PFSK-1 (cell line): Measurements from ENCODE around the gene CHRM2.

Experiments
- FOXP2 ChIP-seq: optimal IDR thresholded peaks from 2 replicates; pipeline ENCODE3; 2011; ENCODE audit warnings: borderline replicate concordance, control low read depth, inconsistent platforms; ENCODE audit not compliant: insufficient read depth; ENCODE audit errors: extremely low read length, extremely low read depth
- POLR2AphosphoS5 ChIP-seq: IDR thresholded peaks from 2 replicates; pipeline ENCODE4 v1.6.1; 2012; ENCODE audit warnings: low read depth, mild to moderate bottlenecking, control low read depth, low read length, moderate library complexity
- REST ChIP-seq, 2 experiments: IDR thresholded peaks; 2 replicates each; pipeline versions ENCODE4 v1.6.1 to v1.8.0; 2011 to 2012; ENCODE audit warnings: low read depth in 2 of 2, low read length in 2 of 2, control low read depth in 1 of 2, inconsistent platforms in 1 of 2, mild to moderate bottlenecking in 1 of 2, moderate library complexity in 1 of 2; ENCODE audit not compliant: insufficient read depth in 1 of 2
- SIN3A ChIP-seq: IDR thresholded peaks from 2 replicates; pipeline ENCODE4 v1.6.1; 2012; ENCODE audit warnings: mild to moderate bottlenecking, low read length, moderate library complexity, borderline replicate concordance; ENCODE audit not compliant: insufficient read depth
- TAF1 ChIP-seq: IDR thresholded peaks from 2 replicates; pipeline ENCODE4 v1.6.1; 2012; ENCODE audit warnings: low read length, control low read depth, borderline replicate concordance; ENCODE audit not compliant: insufficient read depth

Gene CHRM2

GRCh38 chr7:136877990-136878389 lies 9.5 kb downstream of the CHRM2 start:
- no peak for TF ChIP-seq FOXP2
- no peak for TF ChIP-seq SIN3A
- no peak for TF ChIP-seq REST (IDR thresholded peaks at IDR 0.05; ENCODE audit: insufficient read depth in 1 of 2, low read depth in 2 of 2, low read length in 2 of 2)
- TF ChIP-seq POLR2AphosphoS5, result no peak
- no peak for TF ChIP-seq TAF1

- TF ChIP-seq TAF1 (no peak), POLR2AphosphoS5 (no peak), REST (IDR thresholded peaks at IDR 0.05; ENCODE audit: insufficient read depth in 1 of 2, low read depth in 2 of 2, low read length in 2 of 2) (no peak), FOXP2 (no peak), SIN3A (no peak)
These were observed 10.4 kb downstream of the CHRM2 start for GRCh38 chr7:136878878-136879277.

GRCh38 chr7:136883046-136883445 lies 14.6 kb downstream of the CHRM2 start:
- no peak for TF ChIP-seq TAF1
- no peak for TF ChIP-seq POLR2AphosphoS5
- no peak for TF ChIP-seq FOXP2
- no peak for TF ChIP-seq SIN3A
- no peak for TF ChIP-seq REST (IDR thresholded peaks at IDR 0.05; ENCODE audit: insufficient read depth in 1 of 2, low read depth in 2 of 2, low read length in 2 of 2)

- TF ChIP-seq FOXP2 (no peak), SIN3A (no peak), TAF1 (no peak), REST (IDR thresholded peaks at IDR 0.05; ENCODE audit: insufficient read depth in 1 of 2, low read depth in 2 of 2, low read length in 2 of 2) (no peak), POLR2AphosphoS5 (no peak)
These were observed 16.0 kb downstream of the CHRM2 start for GRCh38 chr7:136884492-136884891.

GRCh38 chr7:136887317-136887716 lies 18.9 kb downstream of the CHRM2 start:
- TF ChIP-seq TAF1 (no peak), FOXP2 (no peak), REST (IDR thresholded peaks at IDR 0.05; ENCODE audit: insufficient read depth in 1 of 2, low read depth in 2 of 2, low read length in 2 of 2) (no peak), POLR2AphosphoS5 (no peak), SIN3A (no peak)
